Gastrocnemius medialis (tissue), 4 donors: ENCODE results near the gene ZNF516.

Experiments
- CTCF ChIP-seq, 5 experiments: fragments of 450-650 bp in 3 of 5; fragments of 200-600 bp in 2 of 5; sonication (generic) in 2 of 5; IDR thresholded peaks in 4 of 5; conservative IDR thresholded peaks in 1 of 5; 1 replicate in 4 of 5; 2 replicates in 1 of 5; pipeline ENCODE4 v1.5.1; 2016 to 2019; ENCODE audit warnings: antibody characterized with exemption in 5 of 5, mild to moderate bottlenecking in 3 of 5, moderate library complexity in 3 of 5
- POLR2A ChIP-seq, 2 donors: fragments of 450-650 bp; IDR thresholded peaks; one replicate each; pipeline ENCODE4 v1.6.1; 2017; ENCODE audit warnings: antibody characterized with exemption in 2 of 2, mild to moderate bottlenecking in 2 of 2, moderate library complexity in 2 of 2

- TF ChIP-seq CTCF (IDR thresholded peaks at IDR 0.05 in 4 of 5, conservative IDR thresholded peaks at IDR 0.05 in 1 of 5) (no peak), POLR2A (IDR thresholded peaks at IDR 0.05) (no peak)
Measured at GRCh38 chr18:76378526-76379215, 116.4 kb downstream of the ZNF516 start.
